ENCODE measurements around the gene GOSR1.
"Not testable (repeated sequence)": the region's sequence is repeated elsewhere in the genome, so short reads cannot be mapped to it uniquely, and the experiment has no call there.

GOSR1 gene

GRCh38 chr17:30477083-30477773 lies at the start of gene GOSR1:
Gene GOSR1, plus strand, starts transcription at chr17:30477408. Its CDS starts 26 bp downstream, at chr17:30477434.
- peak; percentile 99 for ATAC-seq (replicated peaks)
- Mint-ChIP-seq H3K27ac (peak within 1 kb of the TSS; percentile 99), H3K27me3 (no peaks in the 10 kb centered on the region), H3K9me3 (no peaks in the 10 kb centered on the region), H3K4me3 (peak within 1 kb of the TSS; percentile 95 to 96), H3K4me1 (peaks cover 12 to 17% of the 10 kb centered on the region in 2 donors), H3K36me3 (peaks cover 6 to 16% of the 10 kb centered on the region in 2 donors)
- DNase-seq, result peak; percentile 84

- Mint-ChIP-seq H3K4me3 (no peak overlapping the region), H3K27ac (no peak overlapping the region), H3K27me3 (no peaks in the 10 kb centered on the region), H3K9me3 (no peaks in the 10 kb centered on the region), H3K36me3 (peaks cover 20 to 34% of the 10 kb centered on the region in 2 donors), H3K4me1 (no peaks in the 10 kb centered on the region)
- no peak for ATAC-seq (replicated peaks)
- DNase-seq, result no peak
Observed at GRCh38 chr17:30427611-30428010, 49.6 kb upstream of the GOSR1 start.

- no peak overlapping the region for H3K4me3 Mint-ChIP-seq
Observed at GRCh38 chr17:30429155-30429554, 48.1 kb upstream of the GOSR1 start.

GRCh38 chr17:30433514-30433913 lies 43.7 kb upstream of the GOSR1 start:
- Mint-ChIP-seq H3K27me3 (no peaks in the 10 kb centered on the region), H3K27ac (no peak overlapping the region), H3K9me3 (no peaks in the 10 kb centered on the region), H3K4me3 (no peak overlapping the region), H3K4me1 (no peaks in the 10 kb centered on the region), H3K36me3 (peaks cover 19 to 29% of the 10 kb centered on the region in 2 donors)
- ATAC-seq (replicated peaks), result no peak
- DNase-seq, result no peak

More at GRCh38 chr17:30429155-30429554, 48.1 kb upstream of the GOSR1 start:
- no peak overlapping the region for H3K27ac Mint-ChIP-seq
- H3K36me3 Mint-ChIP-seq, result peaks cover 24 to 39% of the 10 kb centered on the region in 2 donors
- H3K9me3 Mint-ChIP-seq, result no peaks in the 10 kb centered on the region
- no peaks in the 10 kb centered on the region for H3K4me1 Mint-ChIP-seq
- ATAC-seq (replicated peaks), result no peak
- DNase-seq, result no peak
- no peaks in the 10 kb centered on the region for H3K27me3 Mint-ChIP-seq

GRCh38 chr17:30436729-30437128 lies 40.5 kb upstream of the GOSR1 start:
- Mint-ChIP-seq H3K27me3 (no peaks in the 10 kb centered on the region), H3K36me3 (peaks cover 16 to 23% of the 10 kb centered on the region in 2 donors), H3K4me3 (no peak overlapping the region), H3K4me1 (no peaks in the 10 kb centered on the region), H3K9me3 (no peaks in the 10 kb centered on the region), H3K27ac (no peak overlapping the region)
- ATAC-seq (replicated peaks) (no peak), DNase-seq (no peak)

- peaks cover 21 to 29% of the 10 kb centered on the region in 2 donors for H3K36me3 Mint-ChIP-seq
- H3K4me1 Mint-ChIP-seq, result no peaks in the 10 kb centered on the region
- no peak for ATAC-seq (replicated peaks)
- no peak for DNase-seq
- no peak overlapping the region for H3K27ac Mint-ChIP-seq
- no peak overlapping the region for H3K4me3 Mint-ChIP-seq
- H3K27me3 Mint-ChIP-seq, result no peaks in the 10 kb centered on the region
- no peaks in the 10 kb centered on the region for H3K9me3 Mint-ChIP-seq
Observed at GRCh38 chr17:30443721-30444120, 33.5 kb upstream of the GOSR1 start.

- H3K36me3 Mint-ChIP-seq, result peaks cover 26 to 39% of the 10 kb centered on the region in 2 donors
- not testable (repeated sequence) for H3K4me1 Mint-ChIP-seq; ATAC-seq (replicated peaks); DNase-seq; H3K27ac Mint-ChIP-seq; H3K9me3 Mint-ChIP-seq; H3K27me3 Mint-ChIP-seq; H3K4me3 Mint-ChIP-seq
Observed at GRCh38 chr17:30446640-30447039, 30.6 kb upstream of the GOSR1 start.

- ATAC-seq (replicated peaks) (no peak), DNase-seq (no peak)
- no peak overlapping the region for H3K27ac Mint-ChIP-seq
- H3K36me3 Mint-ChIP-seq, result peaks cover 34 to 53% of the 10 kb centered on the region in 2 donors
- H3K4me3 Mint-ChIP-seq, result no peak overlapping the region
- H3K4me1 Mint-ChIP-seq, result peaks cover 0 to 2% of the 10 kb centered on the region in 2 donors
- peaks cover 4 to 5% of the 10 kb centered on the region in 2 donors for H3K9me3 Mint-ChIP-seq
- no peaks in the 10 kb centered on the region for H3K27me3 Mint-ChIP-seq
Observed at GRCh38 chr17:30449480-30449879, 27.7 kb upstream of the GOSR1 start.

GRCh38 chr17:30450125-30451027 lies 26.8 kb upstream of the GOSR1 start:
- no peak for DNase-seq
- no peaks in the 10 kb centered on the region for H3K27me3 Mint-ChIP-seq

GRCh38 chr17:30454635-30455034 lies 22.6 kb upstream of the GOSR1 start:
- Mint-ChIP-seq H3K4me1 (peaks cover 0 to 10% of the 10 kb centered on the region in 2 donors), H3K9me3 (peaks cover 5 to 8% of the 10 kb centered on the region in 2 donors)

More at GRCh38 chr17:30450125-30451027, 26.8 kb upstream of the GOSR1 start:
- no peak overlapping the region for H3K4me3 Mint-ChIP-seq
- peaks cover 0 to 5% of the 10 kb centered on the region in 2 donors for H3K4me1 Mint-ChIP-seq
- no peak for ATAC-seq (replicated peaks)
- peaks cover 5 to 8% of the 10 kb centered on the region in 2 donors for H3K9me3 Mint-ChIP-seq
- peaks cover 36 to 54% of the 10 kb centered on the region in 2 donors for H3K36me3 Mint-ChIP-seq
- no peak overlapping the region for H3K27ac Mint-ChIP-seq

GRCh38 chr17:30458371-30458770 lies 18.8 kb upstream of the GOSR1 start:
- ATAC-seq (replicated peaks) (no peak), DNase-seq (no peak)
- H3K4me1 Mint-ChIP-seq, result peaks cover 0 to 17% of the 10 kb centered on the region in 2 donors
- H3K27me3 Mint-ChIP-seq, result no peaks in the 10 kb centered on the region
- no peak overlapping the region for H3K4me3 Mint-ChIP-seq
- H3K9me3 Mint-ChIP-seq, result peaks cover 5 to 8% of the 10 kb centered on the region in 2 donors
- H3K27ac Mint-ChIP-seq, result no peak overlapping the region
- peaks cover 45 to 61% of the 10 kb centered on the region in 2 donors for H3K36me3 Mint-ChIP-seq

More at GRCh38 chr17:30454635-30455034, 22.6 kb upstream of the GOSR1 start:
- no peak for ATAC-seq (replicated peaks)
- Mint-ChIP-seq H3K27ac (no peak overlapping the region), H3K36me3 (peaks cover 43 to 66% of the 10 kb centered on the region in 2 donors), H3K4me3 (no peak overlapping the region), H3K27me3 (no peaks in the 10 kb centered on the region)
- no peak for DNase-seq

GRCh38 chr17:30458797-30459413 lies 18.3 kb upstream of the GOSR1 start:
- not testable (repeated sequence) for H3K4me3 Mint-ChIP-seq; H3K27ac Mint-ChIP-seq; DNase-seq; ATAC-seq (replicated peaks); H3K9me3 Mint-ChIP-seq; H3K27me3 Mint-ChIP-seq
- Mint-ChIP-seq H3K36me3 (peaks cover 41 to 58% of the 10 kb centered on the region in 2 donors), H3K4me1 (peaks cover 0 to 17% of the 10 kb centered on the region in 2 donors)

GRCh38 chr17:30468465-30468864 lies 8.7 kb upstream of the GOSR1 start:
- DNase-seq (no peak), ATAC-seq (replicated peaks) (no peak)
- Mint-ChIP-seq H3K4me1 (no peaks in the 10 kb centered on the region), H3K27ac (no peak overlapping the region), H3K9me3 (no peaks in the 10 kb centered on the region), H3K4me3 (no peak overlapping the region), H3K36me3 (peaks cover 0 to 4% of the 10 kb centered on the region in 2 donors), H3K27me3 (no peaks in the 10 kb centered on the region)

- no peak for ATAC-seq (replicated peaks)
- Mint-ChIP-seq H3K27ac (no peak overlapping the region), H3K36me3 (peaks cover 2 to 3% of the 10 kb centered on the region in 2 donors), H3K27me3 (no peaks in the 10 kb centered on the region), H3K9me3 (no peaks in the 10 kb centered on the region), H3K4me3 (no peak overlapping the region), H3K4me1 (peaks cover 10 to 11% of the 10 kb centered on the region in 2 donors)
- no peak for DNase-seq
Observed at GRCh38 chr17:30472238-30472890, 4.8 kb upstream of the GOSR1 start.
